Astrocyte (in vitro differentiated cells and primary cell): ENCODE measurements around the gene SCNN1B.

Source experiments
- CTCF ChIP-seq: IDR thresholded peaks from 2 replicates; pipeline ENCODE4 v1.5.1; 2011; ENCODE audit warnings: low read depth, mild to moderate bottlenecking, inconsistent platforms, low read length, moderate library complexity; ENCODE audit not compliant: insufficient read depth
- EZH2 ChIP-seq: IDR thresholded peaks from 2 replicates; pipeline ENCODE4 v1.6.1; 2012; ENCODE audit warnings: mild to moderate bottlenecking, low read length, inconsistent platforms; ENCODE audit not compliant: insufficient read depth

GRCh38 chr16:23324727-23325126 is 22.6 kb downstream of the SCNN1B start:
- no peak for TF ChIP-seq CTCF
- no peak for TF ChIP-seq EZH2
